ENCODE results near the gene MARCO.

GRCh38 chr2:119019521-119019920, 77.5 kb downstream of the MARCO start:
- TF ChIP-seq CTCF (IDR thresholded peaks at IDR 0.05; ENCODE audit: low read depth, low read length) (no peak), EZH2phosphoT487 (IDR thresholded peaks at IDR 0.05; ENCODE audit: low read depth) (no peak)

All from OCI-LY3 (cell line).